CD4-positive, alpha-beta T cell (primary cell): ENCODE data around the gene RIOK3. TPM values are rescaled to one million over a fixed set of nuclear protein-coding genes. Genes with fewer than 3 reads are reported as not detected.

ENCODE experiments used
- ATAC-seq: fragments of 200-7000 bp; cut with Tn5 transposase; one replicate; pipeline ENCODE4 v1.10.0; 2022; ENCODE audit warnings: mild to moderate bottlenecking; ENCODE audit not compliant: poor library complexity
- CTCF ChIA-PET: fragments of 350-600 bp; sonication (Branson Sonifier 250); formaldehyde crosslinking; loops from one replicate; lab custom pipeline; 2021; ENCODE audit warnings: antibody characterized with exemption, inconsistent platforms; lab: Charles Lee
- POLR2A ChIA-PET: fragments of 350-600 bp; sonication (Branson Sonifier 250); formaldehyde crosslinking; loops from one replicate; lab custom pipeline; 2021; ENCODE audit warnings: antibody characterized with exemption, inconsistent platforms; lab: Charles Lee
- DNase-seq, 14 experiments: peaks; one replicate each; pipeline ENCODE4 v3.0.0-alpha.2; 2013 to 2020; ENCODE audit warnings: mixed read lengths in 2 of 14
- H3K27ac ChIP-seq, 2 donors: one replicate each; pipeline versions ENCODE4 v1.5.1 to v1.7.0; 2013; ENCODE audit warnings: low read length in 2 of 2, low read depth in 1 of 2, mild to moderate bottlenecking in 1 of 2
- H3K27me3 ChIP-seq, 2 experiments: 1 replicate in 1 of 2; 2 replicates in 1 of 2; pipeline versions ENCODE4 v1.6.1 to v1.7.0; 2013; ENCODE audit warnings: low read length in 2 of 2, control low read depth in 1 of 2, mild to moderate bottlenecking in 1 of 2, moderate library complexity in 1 of 2; ENCODE audit not compliant: insufficient read depth in 2 of 2, control insufficient read depth in 1 of 2
- H3K36me3 ChIP-seq: one replicate; pipeline ENCODE4 v1.6.1; 2013; ENCODE audit warnings: low read length, control low read depth; ENCODE audit not compliant: insufficient read depth
- H3K4me1 ChIP-seq: one replicate; pipeline ENCODE4 v1.6.1; 2013; ENCODE audit warnings: low read length, control low read depth; ENCODE audit not compliant: insufficient read depth
- H3K4me3 ChIP-seq: one replicate; pipeline ENCODE4 v1.5.1; 2013; ENCODE audit warnings: mild to moderate bottlenecking, low read length, moderate library complexity
- H3K9me3 ChIP-seq, 2 experiments: 1 replicate in 1 of 2; 2 replicates in 1 of 2; pipeline versions ENCODE4 v1.6.1 to v1.7.0; 2013; ENCODE audit warnings: low read length in 2 of 2, mild to moderate bottlenecking in 2 of 2, control low read depth in 1 of 2, moderate library complexity in 1 of 2; ENCODE audit not compliant: control insufficient read depth in 1 of 2, insufficient read depth in 1 of 2
- H3K27ac Mint-ChIP-seq: one replicate; pipeline ENCODE4 v1.8.0; 2020; ENCODE audit warnings: mixed read lengths
- H3K27me3 Mint-ChIP-seq: one replicate; pipeline ENCODE4 v1.8.0; 2021; ENCODE audit warnings: mixed read lengths
- H3K36me3 Mint-ChIP-seq: one replicate; pipeline ENCODE4 v1.8.0; 2021; ENCODE audit warnings: low read depth, mixed read lengths
- H3K4me1 Mint-ChIP-seq: one replicate; pipeline ENCODE4 v1.8.0; 2021; ENCODE audit warnings: low read depth, mixed read lengths
- H3K4me3 Mint-ChIP-seq: one replicate; pipeline ENCODE4 v1.8.0; 2020; ENCODE audit warnings: mild to moderate bottlenecking, mixed read lengths
- H3K9me3 Mint-ChIP-seq: one replicate; pipeline ENCODE4 v1.8.0; 2020; ENCODE audit warnings: mixed read lengths
- intact Hi-C, 2 experiments: fragments of 100-400 bp; cut with DNase I in 1 of 2; cut with micrococcal nuclease in 1 of 2; formaldehyde crosslinking; loops; one replicate each; pipeline versions ENCODE4 v1.15.1 to v1.9.0; 2023 to 2025; cut with DNase I, micrococcal nuclease
- polyA plus RNA-seq, 2 donors: library from polyadenylated mRNA; unstranded; fragments of 120-200 nt; gene quantifications; one replicate each; pipeline ENCODE4 v1.2.1, GENCODE V29; 2013
- total RNA-seq, 174 experiments: library from RNA in 2 of 174; stranded (reverse) in 2 of 174; gene quantifications; one replicate each; pipeline ENCODE4 v1.2.3 and lab custom pipeline; 2021 to 2026
- TF ChIP-seq, protein P1 (sequence below): fragments of 200-600 bp; IDR thresholded peaks from one replicate; pipeline ENCODE4 v1.8.0; 2022; ENCODE audit warnings: antibody characterized with exemption, mild to moderate bottlenecking

The RIOK3 gene, protein sequence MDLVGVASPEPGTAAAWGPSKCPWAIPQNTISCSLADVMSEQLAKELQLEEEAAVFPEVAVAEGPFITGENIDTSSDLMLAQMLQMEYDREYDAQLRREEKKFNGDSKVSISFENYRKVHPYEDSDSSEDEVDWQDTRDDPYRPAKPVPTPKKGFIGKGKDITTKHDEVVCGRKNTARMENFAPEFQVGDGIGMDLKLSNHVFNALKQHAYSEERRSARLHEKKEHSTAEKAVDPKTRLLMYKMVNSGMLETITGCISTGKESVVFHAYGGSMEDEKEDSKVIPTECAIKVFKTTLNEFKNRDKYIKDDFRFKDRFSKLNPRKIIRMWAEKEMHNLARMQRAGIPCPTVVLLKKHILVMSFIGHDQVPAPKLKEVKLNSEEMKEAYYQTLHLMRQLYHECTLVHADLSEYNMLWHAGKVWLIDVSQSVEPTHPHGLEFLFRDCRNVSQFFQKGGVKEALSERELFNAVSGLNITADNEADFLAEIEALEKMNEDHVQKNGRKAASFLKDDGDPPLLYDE
- total RNA-seq = 100 to 1,000 TPM; 151 to 153 TPM
- polyA plus RNA-seq (2013, experiment 1 of 2) = 53.0 TPM
- polyA plus RNA-seq (2013, experiment 2 of 2) = 65.8 TPM
- total RNA-seq (lab: John Stamatoyannopoulos, UW) = 74.5 to 187 (median 110) reads per million in 172 experiments

DNA sequence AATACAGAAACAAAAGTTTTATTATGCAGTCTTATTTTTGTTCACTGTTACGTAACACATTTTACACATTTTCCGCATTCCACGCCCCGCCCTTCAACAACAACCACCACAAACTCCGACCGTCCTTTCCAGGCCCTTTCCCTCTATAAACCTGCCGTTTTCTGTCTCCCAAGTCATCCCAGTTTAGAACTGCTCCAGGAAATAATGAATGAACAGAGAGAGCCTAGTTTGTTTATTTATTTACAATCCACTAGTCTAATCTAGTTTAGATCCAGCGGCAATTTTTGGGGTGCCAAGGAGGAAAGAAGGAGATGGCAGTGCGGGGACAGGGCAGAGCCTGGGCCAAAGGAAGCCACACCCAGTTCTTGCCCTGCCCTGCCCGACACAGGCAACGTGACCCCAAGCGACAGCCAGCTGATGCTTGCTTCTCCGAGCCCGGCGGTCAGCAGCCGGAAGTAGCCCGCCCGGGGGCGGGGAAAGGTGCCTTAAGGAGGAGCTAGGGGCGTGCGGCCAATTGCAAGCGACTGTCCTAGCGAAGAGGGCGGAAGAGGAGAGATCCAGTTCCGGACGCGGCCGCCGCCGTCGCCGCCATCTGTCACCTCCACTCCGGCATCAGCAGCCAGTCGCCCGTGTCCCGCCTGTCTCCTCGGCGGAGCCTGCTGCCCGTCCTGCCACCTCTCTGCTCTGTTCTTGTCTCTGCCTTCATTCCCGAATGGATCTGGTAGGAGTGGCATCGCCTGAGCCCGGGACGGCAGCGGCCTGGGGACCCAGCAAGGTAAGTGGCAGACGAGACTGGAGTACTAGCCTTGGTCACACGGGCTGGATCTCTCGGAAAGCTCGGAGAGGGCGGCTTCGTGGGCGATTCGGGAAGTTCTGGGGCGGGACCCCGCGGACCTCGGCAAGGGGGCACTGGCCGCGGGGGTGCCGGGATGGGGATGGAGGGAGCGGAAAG, at the start of gene RIOK3:
Gene RIOK3, plus strand, starts transcription at position 560 of the 952 bp plus-strand sequence. Its CDS starts 153 bp downstream, at position 713.
- intact Hi-C loops = loop anchor here (2.0 to 5.0 kb wide), 5 partner anchors 16 to 521 kb away; partner anchors contain the start of genes NPC1 (in 2 of the 2), RBBP8 (in 1 of the 2) and RMC1 (in 1 of the 2)
- peak within 1 kb of the TSS; percentile 98 for H3K4me3 Mint-ChIP-seq
- no peaks in the 10 kb centered on the region for H3K9me3 ChIP-seq
- DNase-seq (peak; percentile 66 to 94 (median 82)), ATAC-seq (peak; percentile 88)
- H3K27ac ChIP-seq = peak within 1 kb of the TSS; percentile 80 to 81
- peaks cover 53% of the 10 kb centered on the region for H3K4me1 Mint-ChIP-seq
- TF ChIP-seq, protein P1, sequence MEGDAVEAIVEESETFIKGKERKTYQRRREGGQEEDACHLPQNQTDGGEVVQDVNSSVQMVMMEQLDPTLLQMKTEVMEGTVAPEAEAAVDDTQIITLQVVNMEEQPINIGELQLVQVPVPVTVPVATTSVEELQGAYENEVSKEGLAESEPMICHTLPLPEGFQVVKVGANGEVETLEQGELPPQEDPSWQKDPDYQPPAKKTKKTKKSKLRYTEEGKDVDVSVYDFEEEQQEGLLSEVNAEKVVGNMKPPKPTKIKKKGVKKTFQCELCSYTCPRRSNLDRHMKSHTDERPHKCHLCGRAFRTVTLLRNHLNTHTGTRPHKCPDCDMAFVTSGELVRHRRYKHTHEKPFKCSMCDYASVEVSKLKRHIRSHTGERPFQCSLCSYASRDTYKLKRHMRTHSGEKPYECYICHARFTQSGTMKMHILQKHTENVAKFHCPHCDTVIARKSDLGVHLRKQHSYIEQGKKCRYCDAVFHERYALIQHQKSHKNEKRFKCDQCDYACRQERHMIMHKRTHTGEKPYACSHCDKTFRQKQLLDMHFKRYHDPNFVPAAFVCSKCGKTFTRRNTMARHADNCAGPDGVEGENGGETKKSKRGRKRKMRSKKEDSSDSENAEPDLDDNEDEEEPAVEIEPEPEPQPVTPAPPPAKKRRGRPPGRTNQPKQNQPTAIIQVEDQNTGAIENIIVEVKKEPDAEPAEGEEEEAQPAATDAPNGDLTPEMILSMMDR = no peak
- no peaks in the 10 kb centered on the region for H3K27me3 ChIP-seq
- peak within 1 kb of the TSS; percentile 89 for H3K27ac Mint-ChIP-seq
- H3K27me3 Mint-ChIP-seq = no peaks in the 10 kb centered on the region
- peaks cover 31% of the 10 kb centered on the region for H3K36me3 Mint-ChIP-seq
- H3K9me3 Mint-ChIP-seq = no peaks in the 10 kb centered on the region
- peaks cover 4% of the 10 kb centered on the region for H3K36me3 ChIP-seq
- H3K4me3 ChIP-seq = peak within 1 kb of the TSS; percentile 88
- H3K4me1 ChIP-seq = peaks cover 22% of the 10 kb centered on the region
- POLR2A ChIA-PET = interaction anchor here (0.6 to 2.9 kb wide), 12 partner anchors 9 to 1852 kb away, joined by 3 to 13 read pairs (median 4); partner anchors contain the start of genes ESCO1 and RMC1
- CTCF ChIA-PET = interaction anchor here (0.5 to 1.4 kb wide), 4 partner anchors 25 to 63 kb away, joined by 3 to 7 read pairs (median 3); no protein-coding TSS in a partner anchor

DNA sequence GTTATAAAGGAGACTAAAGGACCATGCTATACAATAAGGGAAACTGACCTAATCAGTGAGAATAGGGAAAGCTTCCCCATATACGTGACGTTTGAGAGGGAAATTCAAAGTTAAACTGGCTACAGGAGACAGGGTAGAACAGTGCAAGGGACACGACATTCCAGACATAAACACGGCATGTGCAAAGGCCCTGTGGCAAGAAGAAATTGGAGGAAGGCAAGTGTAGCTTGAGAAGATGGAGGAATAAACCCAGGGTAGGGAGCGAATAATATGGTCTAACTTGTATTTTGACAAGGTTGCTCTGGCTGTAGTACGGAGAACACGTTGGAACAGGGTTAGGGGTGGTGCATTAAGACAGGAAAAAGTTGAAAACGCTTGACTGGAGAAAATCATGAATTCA, 49.8 kb upstream of the RIOK3 start:
- H3K36me3 ChIP-seq = no peaks in the 10 kb centered on the region
- intact Hi-C loops = no loop called here
- ChIA-PET CTCF (no interaction called here), POLR2A (no interaction called here)
- DNase-seq (no peak), ATAC-seq (no peak)
- Mint-ChIP-seq H3K4me1 (peaks cover 10% of the 10 kb centered on the region), H3K4me3 (no peak overlapping the region), H3K27me3 (no peaks in the 10 kb centered on the region), H3K27ac (no peak overlapping the region), H3K9me3 (no peaks in the 10 kb centered on the region), H3K36me3 (no peaks in the 10 kb centered on the region)
- no peak overlapping the region for H3K27ac ChIP-seq
- H3K27me3 ChIP-seq = no peaks in the 10 kb centered on the region
- H3K4me1 ChIP-seq = peaks cover 1% of the 10 kb centered on the region
- H3K4me3 ChIP-seq = no peak overlapping the region
- TF ChIP-seq, protein P1 = no peak
- no peaks in the 10 kb centered on the region for H3K9me3 ChIP-seq

DNA sequence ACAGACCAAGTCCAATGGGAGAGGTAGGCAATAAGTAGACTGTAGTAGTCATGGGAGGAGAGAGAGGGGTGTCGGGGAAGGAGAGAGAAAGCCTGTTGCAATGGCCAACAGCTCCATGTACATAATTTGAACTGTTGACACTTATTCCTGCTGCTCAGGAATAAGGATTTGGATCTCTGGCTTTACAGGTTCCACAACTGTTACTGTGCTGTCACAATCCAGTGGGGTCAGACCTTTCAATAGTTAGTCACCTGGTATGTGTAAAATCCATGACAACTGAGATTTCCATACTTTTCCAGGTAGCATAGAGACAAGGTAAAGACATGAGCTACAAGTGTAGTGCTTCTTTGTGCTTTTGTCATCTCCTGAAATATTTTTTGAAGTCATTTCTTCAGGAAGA, 47.5 kb upstream of the RIOK3 start:
- CTCF ChIA-PET = no interaction called here
- H3K27ac Mint-ChIP-seq = no peak overlapping the region

More for the DNA sequence above, 47.5 kb upstream of the RIOK3 start:
- Mint-ChIP-seq H3K27me3 (no peaks in the 10 kb centered on the region), H3K4me3 (no peak overlapping the region), H3K36me3 (no peaks in the 10 kb centered on the region), H3K9me3 (no peaks in the 10 kb centered on the region), H3K4me1 (no peaks in the 10 kb centered on the region)
- no peaks in the 10 kb centered on the region for H3K9me3 ChIP-seq
- no peaks in the 10 kb centered on the region for H3K4me1 ChIP-seq
- H3K27me3 ChIP-seq = no peaks in the 10 kb centered on the region
- ATAC-seq = no peak
- H3K36me3 ChIP-seq = no peaks in the 10 kb centered on the region
- H3K4me3 ChIP-seq = no peak overlapping the region
- intact Hi-C loops = no loop called here
- POLR2A ChIA-PET = no interaction called here
- DNase-seq = no peak
- TF ChIP-seq, protein P1 = no peak
- no peak overlapping the region for H3K27ac ChIP-seq
